A549 (cell line): ENCODE results near the gene NINJ1. TPM values are rescaled to one million over a fixed set of nuclear protein-coding genes. Genes with fewer than 3 reads are reported as not detected.

ENCODE experiments used
- ATAC-seq, 2 experiments: fragments of 200-7000 bp in 1 of 2; fragments of >200 bp in 1 of 2; cut with Nextera tagmentation in 1 of 2; cut with Tn5 transposase in 1 of 2; 3 replicates each; pipeline versions ENCODE4 v1.8.0 to v1.9.1; 2018 to 2020; ENCODE audit warnings: mild to moderate bottlenecking in 1 of 2, moderate library complexity in 1 of 2
- CTCF ChIA-PET: fragments of 300-600 bp; sonication (Branson Sonifier 250); formaldehyde crosslinking; extraction: SDS; loops from one replicate; lab custom pipeline; 2021; ENCODE audit warnings: antibody characterized with exemption, inconsistent platforms; lab: Yijun Ruan, JAX
- POLR2A ChIA-PET: fragments of 350-600 bp; formaldehyde crosslinking; extraction: SDS; loops from one replicate; lab custom pipeline; 2021; ENCODE audit warnings: antibody characterized with exemption, inconsistent platforms; lab: Yijun Ruan, JAX
- DNase-seq, 2 experiments: peaks; one replicate each; pipeline versions ENCODE4 v3.0.0 to v3.0.0-alpha.2; 2011 to 2016; ENCODE audit warnings: low read depth in 1 of 2, low spot score in 1 of 2
- FAIRE-seq: peaks from 2 replicates; lab custom pipeline; 2011; peaks lifted over from hg19 to GRCh38; lab: Jason Lieb, UNC
- H3K27ac ChIP-seq, 2 experiments: fragments of >200 bp; sonication (Bioruptor Twin); formaldehyde crosslinking; 3 replicates each; pipeline ENCODE4 v1.5.1; 2016 to 2017
- H3K4me1 ChIP-seq: fragments of >200 bp; sonication (Bioruptor Twin); formaldehyde crosslinking; 3 replicates; pipeline ENCODE4 v1.6.1; 2016
- H3K4me2 ChIP-seq: fragments of >200 bp; sonication (Bioruptor Twin); formaldehyde crosslinking; 3 replicates; pipeline ENCODE4 v1.6.1; 2016
- H3K4me3 ChIP-seq: fragments of >200 bp; sonication (Bioruptor Twin); formaldehyde crosslinking; 3 replicates; pipeline ENCODE4 v1.5.1; 2016
- H3K9me3 ChIP-seq: fragments of >200 bp; sonication (Bioruptor Twin); formaldehyde crosslinking; 3 replicates; pipeline ENCODE4 v1.6.1; 2016
- BCL3 ChIP-seq: fragments of >200 bp; sonication (Bioruptor Twin); formaldehyde crosslinking; IDR thresholded peaks from 3 replicates; pipeline ENCODE4 v1.6.1; 2016
- CBX2 ChIP-seq: fragments of 200-600 bp; sonication (generic); IDR thresholded peaks from 2 replicates; pipeline ENCODE4 v1.6.1; 2016; ENCODE audit warnings: low read depth, mild to moderate bottlenecking, borderline replicate concordance
- CHD2 ChIP-seq: fragments of 150-350 bp; IDR thresholded peaks from 2 replicates; pipeline ENCODE4 v1.6.1; 2014; ENCODE audit warnings: low read length; ENCODE audit not compliant: partially characterized antibody
- EHF ChIP-seq: fragments of 250-450 bp; sonication (Bioruptor Pico); IDR thresholded peaks from 2 replicates; pipeline ENCODE4 v1.5.0; 2020; ENCODE audit warnings: mild to moderate bottlenecking
- EHMT2 ChIP-seq: fragments of 200-600 bp; sonication (generic); IDR thresholded peaks from 2 replicates; pipeline ENCODE4 v1.6.1; 2016; ENCODE audit warnings: antibody characterized with exemption, low read depth, mild to moderate bottlenecking, moderate library complexity
- ELK1 ChIP-seq: fragments of 150-350 bp; IDR thresholded peaks from 2 replicates; pipeline ENCODE4 v1.6.1; 2014; ENCODE audit warnings: low read depth, mild to moderate bottlenecking, low read length
- EP300 ChIP-seq, 2 experiments: fragments of >200 bp; sonication (Bioruptor Twin); formaldehyde crosslinking; IDR thresholded peaks; 2 replicates in 1 of 2; 3 replicates in 1 of 2; pipeline ENCODE4 v1.6.1; 2016 to 2017
- HEYL ChIP-seq: fragments of 250-450 bp; sonication (Bioruptor Pico); IDR thresholded peaks from 2 replicates; pipeline ENCODE4 v1.8.0; 2021; ENCODE audit warnings: mild to moderate bottlenecking, moderate library complexity
- HMGXB4 ChIP-seq: fragments of 250-450 bp; sonication (Bioruptor Pico); IDR thresholded peaks from 2 replicates; pipeline ENCODE4 v1.5.0; 2021; ENCODE audit warnings: mild to moderate bottlenecking, moderate library complexity, borderline replicate concordance
- KDM1A ChIP-seq: fragments of 200-600 bp; sonication (generic); IDR thresholded peaks from 2 replicates; pipeline ENCODE4 v1.6.1; 2016; ENCODE audit warnings: low read depth, mild to moderate bottlenecking
- MAFK ChIP-seq: fragments of 450-650 bp; IDR thresholded peaks from 2 replicates; pipeline ENCODE4 v1.6.1; 2014; ENCODE audit not compliant: partially characterized antibody
- MAZ ChIP-seq: fragments of 150-350 bp; IDR thresholded peaks from 2 replicates; pipeline ENCODE4 v1.6.1; 2014; ENCODE audit warnings: antibody characterized with exemption, low read depth, low read length, borderline replicate concordance
- MYC ChIP-seq: IDR thresholded peaks from 2 replicates; pipeline ENCODE4 v1.6.1; 2012; ENCODE audit warnings: mild to moderate bottlenecking, inconsistent platforms, low read length, improper control_type of control experiment, borderline replicate concordance
- NR3C1 ChIP-seq: fragments of >200 bp; sonication (Bioruptor Twin); formaldehyde crosslinking; IDR thresholded peaks from 3 replicates; pipeline ENCODE4 v1.6.1; 2017
- PHF8 ChIP-seq: fragments of 200-600 bp; sonication (generic); IDR thresholded peaks from 2 replicates; pipeline ENCODE4 v1.6.1; 2016; ENCODE audit warnings: low read depth, mild to moderate bottlenecking, antibody characterized with exemption, moderate library complexity, borderline replicate concordance
- POLR2AphosphoS2 ChIP-seq: conservative IDR thresholded peaks from 2 replicates; pipeline ENCODE4 v1.6.1; 2012; ENCODE audit warnings: low read length, improper control_type of control experiment, inconsistent platforms
- RCOR1 ChIP-seq: fragments of 150-350 bp; IDR thresholded peaks from 2 replicates; pipeline ENCODE4 v1.6.1; 2014; ENCODE audit warnings: antibody characterized with exemption, low read length, low read depth
- RNF2 ChIP-seq: fragments of 200-600 bp; sonication (generic); IDR thresholded peaks from 2 replicates; pipeline ENCODE4 v1.6.1; 2016; ENCODE audit warnings: low read depth, mild to moderate bottlenecking, antibody characterized with exemption, moderate library complexity, borderline replicate concordance
- SMC3 ChIP-seq: fragments of >200 bp; sonication (Bioruptor Twin); formaldehyde crosslinking; IDR thresholded peaks from 3 replicates; pipeline ENCODE4 v1.6.1; 2018; ENCODE audit warnings: inconsistent platforms
- SREBF2 ChIP-seq: fragments of 450-650 bp; IDR thresholded peaks from 2 replicates; pipeline ENCODE4 v1.6.1; 2014; ENCODE audit warnings: mild to moderate bottlenecking, moderate library complexity
- ZC3H11A ChIP-seq: fragments of 450-650 bp; IDR thresholded peaks from 2 replicates; pipeline ENCODE4 v1.6.1; 2014; ENCODE audit warnings: antibody characterized with exemption, mild to moderate bottlenecking
- ZSCAN20 ChIP-seq: fragments of 250-450 bp; sonication (Bioruptor Pico); IDR thresholded peaks from 2 replicates; pipeline ENCODE4 v1.8.0; 2022; ENCODE audit warnings: mild to moderate bottlenecking, moderate library complexity
- WGBS: methylation state at CpG from one replicate; pipeline ENCODE4 v1.1.6; 2017; ENCODE audit errors: missing lambda C conversion rate; 5-methylcytosine and 5-hydroxymethylcytosine counted together
- polyA plus RNA-seq, 4 experiments: library from polyadenylated mRNA; depleted of rRNA in 3 of 4; stranded (reverse); fragments of >200 nt; fragmentation: RNase III in 1 of 4; extraction: RNeasy Plus Mini Kit Qiagen cat#74134 plus additional on column Dnase treatment in 1 of 4; gene quantifications; 2 replicates in 3 of 4; 3 replicates in 1 of 4; pipeline ENCODE4 v1.2.3, GENCODE V29; 2011 to 2017
- TF ChIP-seq, protein P1 (sequence below): IDR thresholded peaks from 2 replicates; pipeline ENCODE4 v1.6.1; 2012; ENCODE audit warnings: low read depth, borderline replicate concordance

The NINJ1 gene
- polyA plus RNA-seq, 2 of the 4 experiments (the other 2 are of a cell fraction), result 27.0 to 60.4 TPM

GRCh38 chr9:93123561-93124283, 10.3 kb downstream of the NINJ1 start:
- ChIA-PET CTCF (interaction anchor here (0.9 to 8.0 kb wide), 4 partner anchors 11 to 443 kb away, joined by 3 to 42 read pairs (median 4); partner anchors contain the start of gene NINJ1), POLR2A (interaction anchor here (1.4 kb wide), 1 partner anchor 10 kb away, joined by 4 read pairs; the partner anchor contains the start of gene NINJ1)
- TF ChIP-seq, protein P1, sequence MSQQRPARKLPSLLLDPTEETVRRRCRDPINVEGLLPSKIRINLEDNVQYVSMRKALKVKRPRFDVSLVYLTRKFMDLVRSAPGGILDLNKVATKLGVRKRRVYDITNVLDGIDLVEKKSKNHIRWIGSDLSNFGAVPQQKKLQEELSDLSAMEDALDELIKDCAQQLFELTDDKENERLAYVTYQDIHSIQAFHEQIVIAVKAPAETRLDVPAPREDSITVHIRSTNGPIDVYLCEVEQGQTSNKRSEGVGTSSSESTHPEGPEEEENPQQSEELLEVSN, result no peak
- TF ChIP-seq HMGXB4 (CRISPR knock-in tag) (no peak), HEYL (CRISPR knock-in tag) (no peak), ZSCAN20 (CRISPR knock-in tag) (no peak), RCOR1 (no peak), MYC (no peak), EHMT2 (no peak), BCL3 (no peak), EP300 (IDR thresholded peaks at IDR 0.05) (no peak), MAFK (no peak), PHF8 (no peak), NR3C1 (no peak), CHD2 (no peak), ELK1 (no peak), MAZ (no peak), RNF2 (no peak), CBX2 (no peak)
- DNase-seq (no peak), ATAC-seq (no peak), FAIRE-seq (no peak)
- 81% methylated on average over 12 of the region's 14 CpGs for WGBS
- Histone ChIP-seq H3K4me1 (peaks cover 17% of the 10 kb centered on the region), H3K9me3 (no peaks in the 10 kb centered on the region), H3K27ac (no peak overlapping the region), H3K4me2 (no peak overlapping the region), H3K4me3 (no peak overlapping the region)

DNA sequence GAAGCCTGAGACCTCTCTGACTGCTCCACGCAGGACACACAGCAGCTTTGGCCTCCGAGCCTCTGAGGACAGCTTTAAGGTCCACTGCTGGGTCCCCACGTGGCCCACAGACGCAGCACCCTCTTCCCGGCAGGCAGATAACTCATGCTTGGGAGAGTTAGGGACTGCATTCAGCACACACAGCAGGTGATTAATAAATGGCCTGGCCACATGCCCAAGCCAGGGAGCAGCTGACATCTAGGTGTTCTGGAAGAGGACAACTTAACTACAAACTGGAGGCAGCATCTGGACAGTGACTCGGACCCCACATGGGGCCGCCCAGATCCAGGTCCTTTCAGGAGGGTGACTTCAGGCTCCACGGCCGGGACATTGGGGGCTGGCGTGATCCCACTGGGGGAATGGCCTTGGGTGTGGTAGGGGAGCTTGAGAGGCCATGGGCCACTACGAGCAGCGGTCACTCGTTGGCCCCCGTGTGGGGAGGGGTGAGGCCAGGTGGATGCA, 11.3 kb downstream of the NINJ1 start:
- CTCF ChIA-PET, result interaction anchor here (0.9 to 8.0 kb wide), 4 partner anchors 8 to 444 kb away, joined by 4 to 42 read pairs (median 18); partner anchors contain the start of gene NINJ1
- Histone ChIP-seq H3K4me1 (peaks cover 17% of the 10 kb centered on the region), H3K4me3 (no peak overlapping the region), H3K4me2 (no peak overlapping the region), H3K9me3 (no peaks in the 10 kb centered on the region), H3K27ac (no peak overlapping the region)
- DNase-seq (no peak), FAIRE-seq (no peak), ATAC-seq (no peak)
- 87% methylated on average over 11 of the region's 14 CpGs for WGBS
- no peak for TF ChIP-seq BCL3
- no peak for TF ChIP-seq ZC3H11A
- TF ChIP-seq MAFK, result no peak
- TF ChIP-seq EHF, result no peak
- no peak for TF ChIP-seq SREBF2
- TF ChIP-seq SMC3, result no peak
- TF ChIP-seq POLR2AphosphoS2, result no peak
- TF ChIP-seq KDM1A, result no peak
- POLR2A ChIA-PET, result interaction anchor here (1.4 kb wide), 1 partner anchor 11 kb away, joined by 4 read pairs; the partner anchor contains the start of gene NINJ1
